Measurements from ENCODE around the gene GRK5.
"Not testable (repeated sequence)": the region's sequence is repeated elsewhere in the genome, so short reads cannot be mapped to it uniquely, and the experiment has no call there.

The GRK5 gene

DNA sequence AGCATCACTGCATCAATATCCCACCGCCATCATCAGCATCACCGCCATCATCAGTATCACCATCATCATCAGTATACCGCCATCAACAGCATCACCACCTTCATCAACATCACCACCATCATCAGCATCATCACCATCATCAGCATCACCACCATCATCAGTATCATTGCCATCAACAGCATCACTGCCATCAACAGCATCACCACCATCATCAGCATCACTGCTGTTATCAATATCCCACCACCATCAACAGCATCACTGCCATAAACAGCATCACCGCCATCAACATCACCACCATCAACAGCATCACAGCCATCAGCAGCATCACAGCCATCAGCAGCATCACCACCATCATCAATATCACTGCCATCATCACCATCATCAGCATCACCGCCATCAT, 219.3 kb downstream of the GRK5 start:
- Histone ChIP-seq H3K27ac (ENCODE audit: low read depth, low read length) (no peak overlapping the region), H3K36me3 (ENCODE audit: insufficient read depth, low read length) (peaks cover 47% of the 10 kb centered on the region), H3K9me3 (ENCODE audit: low read length) (no peaks in the 10 kb centered on the region), H3K27me3 (ENCODE audit: control insufficient read depth in 1 of 2, insufficient read depth in 2 of 2, low read length in 2 of 2) (no peaks in the 10 kb centered on the region), H3K4me1 (ENCODE audit: insufficient read depth, low read length) (no peaks in the 10 kb centered on the region), H3K9ac (ENCODE audit: low read length) (no peak overlapping the region), H3K4me3 (ENCODE audit: low read depth in 1 of 2, low read length in 2 of 2) (no peak overlapping the region)

DNA sequence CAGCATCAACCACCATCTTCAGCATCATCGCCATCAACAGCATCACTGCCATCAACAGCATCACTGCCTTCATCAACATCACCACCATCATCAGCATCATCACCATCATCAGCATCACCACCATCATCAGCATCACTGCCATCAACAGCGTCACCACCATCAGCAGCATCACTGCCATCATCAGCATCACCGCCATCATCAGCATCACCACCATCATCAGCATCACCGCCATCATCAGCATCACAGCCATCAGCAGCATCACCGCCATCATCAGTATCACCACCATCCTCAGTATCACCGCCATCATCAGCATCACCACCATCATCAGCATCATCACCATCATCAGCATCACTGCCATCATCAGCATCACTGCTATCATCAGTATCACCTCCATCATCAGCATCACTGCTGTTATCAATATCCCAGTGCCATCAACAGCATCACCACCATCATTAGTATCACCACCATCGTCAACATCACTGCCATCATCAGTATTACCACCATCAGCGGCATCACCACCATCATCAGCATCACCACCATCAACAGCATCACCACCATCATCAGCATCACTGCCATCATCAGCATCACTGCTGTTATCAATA, 220.0 kb downstream of the GRK5 start:
- Histone ChIP-seq H3K4me3 (ENCODE audit: low read depth in 1 of 2, low read length in 2 of 2) (no peak overlapping the region), H3K27ac (ENCODE audit: low read depth, low read length) (no peak overlapping the region), H3K36me3 (ENCODE audit: insufficient read depth, low read length) (peaks cover 53% of the 10 kb centered on the region)

GRCh38 chr10:119428789-119429188, 221.4 kb downstream of the GRK5 start:
- Histone ChIP-seq H3K36me3 (ENCODE audit: insufficient read depth, low read length) (peaks cover 48% of the 10 kb centered on the region), H3K9ac (ENCODE audit: low read length) (no peak overlapping the region), H3K27ac (ENCODE audit: low read depth, low read length) (no peak overlapping the region), H3K4me3 (ENCODE audit: low read depth in 1 of 2, low read length in 2 of 2) (no peak overlapping the region), H3K4me1 (ENCODE audit: insufficient read depth, low read length) (no peaks in the 10 kb centered on the region), H3K9me3 (ENCODE audit: low read length) (no peaks in the 10 kb centered on the region), H3K27me3 (ENCODE audit: control insufficient read depth in 1 of 2, insufficient read depth in 2 of 2, low read length in 2 of 2) (no peaks in the 10 kb centered on the region)

More for the DNA sequence above, 220.0 kb downstream of the GRK5 start:
- H3K4me1 ChIP-seq (ENCODE audit: insufficient read depth, low read length): no peaks in the 10 kb centered on the region
- H3K9me3 ChIP-seq (ENCODE audit: low read length): no peaks in the 10 kb centered on the region
- no peak overlapping the region for H3K9ac ChIP-seq (ENCODE audit: low read length)
- no peaks in the 10 kb centered on the region for H3K27me3 ChIP-seq (ENCODE audit: control insufficient read depth in 1 of 2, insufficient read depth in 2 of 2, low read length in 2 of 2)

DNA sequence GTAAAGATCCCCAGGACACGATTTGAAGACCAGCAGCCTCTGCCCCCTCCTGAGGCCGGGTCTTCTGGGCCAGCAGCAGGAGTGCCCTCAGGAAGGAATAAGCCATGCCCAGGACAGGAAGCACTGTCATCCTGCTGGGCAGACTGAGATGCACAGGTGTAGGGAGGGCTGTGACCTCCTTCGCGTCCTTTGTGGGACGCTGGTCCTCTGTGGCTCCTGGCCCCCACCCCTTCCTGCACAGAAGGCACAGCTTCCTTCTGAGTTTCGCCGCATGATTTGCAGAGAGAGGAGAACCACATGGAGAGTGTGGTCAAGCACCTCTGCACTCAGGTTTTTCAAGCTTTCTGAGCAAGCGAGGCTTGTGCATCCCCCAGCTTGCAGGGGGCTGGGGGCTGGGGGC, 222.4 kb downstream of the GRK5 start:
- H3K27ac ChIP-seq (ENCODE audit: low read depth, low read length): no peak overlapping the region
- H3K4me1 ChIP-seq (ENCODE audit: insufficient read depth, low read length): no peaks in the 10 kb centered on the region
- H3K27me3 ChIP-seq (ENCODE audit: control insufficient read depth in 1 of 2, insufficient read depth in 2 of 2, low read length in 2 of 2): no peaks in the 10 kb centered on the region
- no peaks in the 10 kb centered on the region for H3K9me3 ChIP-seq (ENCODE audit: low read length)
- H3K36me3 ChIP-seq (ENCODE audit: insufficient read depth, low read length): peaks cover 47% of the 10 kb centered on the region
- H3K4me3 ChIP-seq (ENCODE audit: low read depth in 1 of 2, low read length in 2 of 2): no peak overlapping the region
- H3K9ac ChIP-seq (ENCODE audit: low read length): no peak overlapping the region

- Histone ChIP-seq H3K27me3 (ENCODE audit: control insufficient read depth in 1 of 2, insufficient read depth in 2 of 2, low read length in 2 of 2) (no peaks in the 10 kb centered on the region), H3K27ac (ENCODE audit: low read depth, low read length) (no peak overlapping the region), H3K4me3 (ENCODE audit: low read depth in 1 of 2, low read length in 2 of 2) (no peak overlapping the region), H3K9ac (ENCODE audit: low read length) (no peak overlapping the region), H3K4me1 (ENCODE audit: insufficient read depth, low read length) (no peaks in the 10 kb centered on the region), H3K36me3 (ENCODE audit: insufficient read depth, low read length) (peaks cover 46% of the 10 kb centered on the region), H3K9me3 (ENCODE audit: low read length) (no peaks in the 10 kb centered on the region)
These were observed 223.8 kb downstream of the GRK5 start for GRCh38 chr10:119431034-119431772.

DNA sequence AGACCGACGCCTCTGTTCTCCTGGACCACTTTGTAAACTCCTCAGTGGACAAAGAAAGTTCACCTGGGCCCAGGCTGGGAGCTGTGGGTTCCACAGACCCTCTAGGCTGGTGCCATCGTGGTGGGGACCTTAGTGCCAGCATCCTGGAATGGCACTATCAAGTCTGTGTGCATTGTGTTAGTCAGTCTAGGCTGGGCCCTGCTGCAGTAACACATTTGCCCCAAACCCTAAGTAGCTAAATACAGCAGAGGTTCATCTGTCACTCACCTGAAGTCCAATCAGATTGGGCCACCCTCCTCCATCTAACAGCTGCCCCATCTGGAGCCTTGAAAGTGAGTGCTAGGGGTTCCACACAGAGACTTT, 224.4 kb downstream of the GRK5 start:
- Histone ChIP-seq H3K9ac (ENCODE audit: low read length) (no peak overlapping the region), H3K36me3 (ENCODE audit: insufficient read depth, low read length) (peaks cover 42% of the 10 kb centered on the region), H3K4me1 (ENCODE audit: insufficient read depth, low read length) (no peaks in the 10 kb centered on the region), H3K4me3 (ENCODE audit: low read depth in 1 of 2, low read length in 2 of 2) (no peak overlapping the region), H3K9me3 (ENCODE audit: low read length) (no peaks in the 10 kb centered on the region), H3K27ac (ENCODE audit: low read depth, low read length) (no peak overlapping the region), H3K27me3 (ENCODE audit: control insufficient read depth in 1 of 2, insufficient read depth in 2 of 2, low read length in 2 of 2) (no peaks in the 10 kb centered on the region)

DNA sequence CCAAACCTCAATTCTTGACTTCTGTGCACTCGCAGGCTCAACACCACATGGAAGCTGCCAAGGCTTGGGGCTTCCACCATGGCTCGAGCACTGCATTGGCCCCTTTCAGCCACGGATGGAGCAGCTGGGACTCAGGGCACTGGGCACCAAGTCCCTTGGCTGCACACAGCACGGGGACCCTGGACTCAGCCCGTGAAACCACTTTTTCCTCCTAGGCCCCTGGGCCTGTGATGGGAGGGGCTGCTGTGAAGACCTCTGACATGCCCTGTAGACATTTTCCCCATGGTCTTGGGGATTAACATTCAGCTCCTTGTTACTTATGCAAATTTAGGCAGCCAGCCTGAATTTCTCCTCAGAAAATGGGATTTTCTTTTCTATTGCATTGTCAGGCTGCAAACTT, 227.6 kb downstream of the GRK5 start:
- not testable (repeated sequence) for H3K4me1 ChIP-seq (ENCODE audit: insufficient read depth, low read length); H3K9ac ChIP-seq (ENCODE audit: low read length); H3K9me3 ChIP-seq (ENCODE audit: low read length); H3K27ac ChIP-seq (ENCODE audit: low read depth, low read length); H3K27me3 ChIP-seq (ENCODE audit: control insufficient read depth in 1 of 2, insufficient read depth in 2 of 2, low read length in 2 of 2); H3K4me3 ChIP-seq (ENCODE audit: low read depth in 1 of 2, low read length in 2 of 2)
- H3K36me3 ChIP-seq (ENCODE audit: insufficient read depth, low read length): peaks cover 28% of the 10 kb centered on the region

GRCh38 chr10:119438717-119439116, 231.3 kb downstream of the GRK5 start:
- Histone ChIP-seq H3K9ac (ENCODE audit: low read length) (no peak overlapping the region), H3K4me1 (ENCODE audit: insufficient read depth, low read length) (peaks cover 5% of the 10 kb centered on the region), H3K27me3 (ENCODE audit: control insufficient read depth in 1 of 2, insufficient read depth in 2 of 2, low read length in 2 of 2) (no peaks in the 10 kb centered on the region), H3K9me3 (ENCODE audit: low read length) (no peaks in the 10 kb centered on the region), H3K4me3 (ENCODE audit: low read depth in 1 of 2, low read length in 2 of 2) (no peak overlapping the region), H3K27ac (ENCODE audit: low read depth, low read length) (no peak overlapping the region), H3K36me3 (ENCODE audit: insufficient read depth, low read length) (peaks cover 21% of the 10 kb centered on the region)

DNA sequence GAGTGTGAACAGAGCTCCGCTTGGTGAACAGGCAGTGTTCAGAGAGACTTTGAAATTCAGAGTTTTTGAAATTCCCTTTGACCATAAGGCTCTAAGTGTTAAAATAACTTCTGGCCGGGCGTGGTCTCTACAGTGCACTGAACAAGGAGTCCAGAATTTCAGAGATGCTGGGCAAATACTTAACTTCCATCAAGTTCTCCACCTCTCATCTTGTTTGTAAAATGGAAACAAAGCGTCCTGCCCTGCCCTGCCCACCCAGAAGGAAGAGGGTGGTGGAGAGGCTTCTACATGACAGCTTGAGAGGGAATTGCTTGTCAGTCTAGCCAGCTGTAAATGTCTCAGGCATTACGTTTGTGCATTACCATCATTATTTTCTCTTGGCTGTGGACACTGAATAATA, 232.6 kb downstream of the GRK5 start:
- Histone ChIP-seq H3K9me3 (ENCODE audit: low read length) (no peaks in the 10 kb centered on the region), H3K9ac (ENCODE audit: low read length) (no peak overlapping the region), H3K4me3 (ENCODE audit: low read depth in 1 of 2, low read length in 2 of 2) (no peak overlapping the region), H3K4me1 (ENCODE audit: insufficient read depth, low read length) (peaks cover 8% of the 10 kb centered on the region), H3K27ac (ENCODE audit: low read depth, low read length) (no peak overlapping the region), H3K36me3 (ENCODE audit: insufficient read depth, low read length) (peaks cover 27% of the 10 kb centered on the region), H3K27me3 (ENCODE audit: control insufficient read depth in 1 of 2, insufficient read depth in 2 of 2, low read length in 2 of 2) (no peaks in the 10 kb centered on the region)

DNA sequence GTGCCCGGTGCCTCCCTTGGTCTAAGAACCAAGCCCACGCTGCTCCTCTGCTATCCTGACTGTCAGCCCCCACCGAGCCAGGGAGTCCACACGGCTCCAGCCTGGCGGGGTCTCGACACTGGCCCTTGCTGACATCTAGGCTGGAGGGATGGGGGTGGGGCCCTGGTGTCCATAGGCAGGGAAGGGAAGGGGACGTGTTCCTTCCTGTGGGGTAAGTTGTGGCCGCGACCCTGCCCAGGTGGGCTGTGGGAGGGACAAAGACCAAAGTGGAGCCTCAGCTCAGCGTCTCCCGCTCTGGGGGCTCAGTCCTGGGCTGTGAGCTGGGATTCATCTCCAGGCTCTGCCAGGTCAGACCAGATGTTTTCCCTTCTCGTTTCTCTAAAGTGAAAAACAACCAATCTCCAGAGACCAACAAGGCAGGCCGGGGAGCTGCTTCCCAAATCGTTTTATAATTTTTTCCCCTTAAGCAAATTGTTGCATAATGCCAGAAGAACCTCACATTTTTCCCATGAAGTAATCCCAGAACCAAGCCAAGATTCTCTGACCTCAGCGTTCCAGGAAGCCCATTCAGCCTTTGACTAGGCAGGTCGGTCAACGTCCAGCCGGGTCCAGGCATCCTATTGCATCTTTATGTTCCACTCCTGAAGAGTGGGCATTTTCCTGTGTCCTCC, 233.9 kb downstream of the GRK5 start:
- Histone ChIP-seq H3K9ac (ENCODE audit: low read length) (no peak overlapping the region), H3K4me3 (ENCODE audit: low read depth in 1 of 2, low read length in 2 of 2) (no peak overlapping the region), H3K9me3 (ENCODE audit: low read length) (no peaks in the 10 kb centered on the region), H3K36me3 (ENCODE audit: insufficient read depth, low read length) (peaks cover 30% of the 10 kb centered on the region), H3K27ac (ENCODE audit: low read depth, low read length) (peak overlapping the region; percentile 34), H3K4me1 (ENCODE audit: insufficient read depth, low read length) (peaks cover 9% of the 10 kb centered on the region), H3K27me3 (ENCODE audit: control insufficient read depth in 1 of 2, insufficient read depth in 2 of 2, low read length in 2 of 2) (no peaks in the 10 kb centered on the region)

- no peak overlapping the region for H3K9ac ChIP-seq (ENCODE audit: low read length)
- no peaks in the 10 kb centered on the region for H3K27me3 ChIP-seq (ENCODE audit: control insufficient read depth in 1 of 2, insufficient read depth in 2 of 2, low read length in 2 of 2)
- H3K9me3 ChIP-seq (ENCODE audit: low read length): no peaks in the 10 kb centered on the region
- peaks cover 9% of the 10 kb centered on the region for H3K4me1 ChIP-seq (ENCODE audit: insufficient read depth, low read length)
- peaks cover 24% of the 10 kb centered on the region for H3K36me3 ChIP-seq (ENCODE audit: insufficient read depth, low read length)
- H3K27ac ChIP-seq (ENCODE audit: low read depth, low read length): peak overlapping the region; percentile 34
- H3K4me3 ChIP-seq (ENCODE audit: low read depth in 1 of 2, low read length in 2 of 2): no peak overlapping the region
These were observed 234.8 kb downstream of the GRK5 start for GRCh38 chr10:119441921-119442757.
